ENCODE results near the gene DENND1C. TPM values are rescaled to one million over a fixed set of nuclear protein-coding genes. Genes with fewer than 3 reads are reported as not detected.

The DENND1C gene
- total and polyA plus RNA-seq, 9 donors: 0.13 to 2.1 (median 0.71) TPM

DNA sequence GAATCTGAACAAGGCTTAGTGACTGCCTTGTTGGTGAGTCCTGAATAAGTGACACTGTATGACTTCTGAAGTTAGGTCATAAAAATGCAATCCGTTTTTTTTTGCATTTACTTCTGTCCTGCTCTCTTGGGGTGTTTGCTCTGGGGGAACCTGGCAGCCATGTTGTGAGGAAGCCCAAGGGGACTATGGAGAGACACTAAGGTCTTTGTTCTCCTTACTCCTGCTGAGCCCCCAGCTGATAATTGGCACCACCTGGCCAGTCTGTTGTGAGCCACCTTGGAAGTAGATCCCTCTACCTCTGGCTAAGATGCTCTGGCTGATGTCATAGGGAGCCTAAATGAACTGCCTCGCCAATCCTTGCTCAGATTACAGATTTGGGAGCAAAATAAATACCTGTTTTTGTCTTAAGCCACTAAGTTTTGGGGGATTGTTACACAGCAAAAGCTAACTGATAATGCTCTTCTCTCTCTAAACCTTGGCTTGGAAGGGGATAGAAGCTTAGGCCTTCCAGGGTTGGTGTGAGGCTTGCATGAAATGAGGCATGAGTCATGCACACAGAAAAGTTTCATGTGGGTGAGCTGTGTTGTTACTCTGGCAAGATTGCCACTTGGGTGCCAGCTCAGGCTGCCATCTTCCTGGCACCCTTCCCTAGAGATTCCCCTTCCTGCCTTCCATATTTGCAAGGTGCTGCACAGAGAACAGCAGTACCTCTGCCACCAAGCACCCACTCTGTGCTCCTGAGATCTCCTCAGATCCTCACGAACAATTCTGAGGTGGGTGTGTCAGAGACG, 10.4 kb upstream of the DENND1C start:
- no peaks in the 10 kb centered on the region for H3K9me3 ChIP-seq (replicated peaks; ENCODE audit: control insufficient read depth, low read depth, low read length)
- H3K27ac ChIP-seq (ENCODE audit: low read length): no peak overlapping the region
- no peaks in the 10 kb centered on the region for H3K4me1 ChIP-seq (ENCODE audit: control insufficient read depth, insufficient read depth, low read length)
- H3K27me3 ChIP-seq (ENCODE audit: control insufficient read depth, insufficient read depth, low read length): no peaks in the 10 kb centered on the region
- H3K4me3 ChIP-seq (ENCODE audit: low read length): no peak overlapping the region
- no peaks in the 10 kb centered on the region for H3K36me3 ChIP-seq (ENCODE audit: control insufficient read depth, insufficient read depth, low read length)
- WGBS (ENCODE audit: insufficient coverage): no CpG with 5 or more reads among the region's 4 CpGs
- DNase-seq: no peak

DNA sequence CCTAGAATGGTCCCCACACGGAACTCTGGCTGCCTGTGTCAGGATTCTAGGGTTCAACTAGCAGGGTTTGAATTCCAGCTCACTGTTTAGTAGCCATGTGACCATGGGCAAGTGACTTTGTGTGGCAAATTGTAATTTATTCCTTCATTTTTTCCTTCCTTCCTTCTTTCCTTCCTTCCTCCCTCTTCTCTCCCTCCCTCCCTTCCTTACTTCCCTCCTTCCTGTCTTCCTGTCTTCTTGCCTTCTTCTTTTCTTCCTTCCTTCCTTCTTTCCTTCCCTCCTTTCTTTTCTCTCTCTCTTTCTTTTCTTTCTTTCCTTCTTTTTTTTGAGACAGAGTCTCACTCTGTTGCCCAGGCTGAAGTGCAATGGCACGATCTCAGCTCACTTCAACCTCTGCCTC, 8.5 kb upstream of the DENND1C start:
- Histone ChIP-seq H3K27me3 (ENCODE audit: control insufficient read depth, insufficient read depth, low read length) (no peaks in the 10 kb centered on the region), H3K36me3 (ENCODE audit: control insufficient read depth, insufficient read depth, low read length) (no peaks in the 10 kb centered on the region), H3K27ac (ENCODE audit: low read length) (no peak overlapping the region), H3K4me1 (ENCODE audit: control insufficient read depth, insufficient read depth, low read length) (no peaks in the 10 kb centered on the region), H3K9me3 (replicated peaks; ENCODE audit: control insufficient read depth, low read depth, low read length) (no peaks in the 10 kb centered on the region), H3K4me3 (ENCODE audit: low read length) (no peak overlapping the region)
- DNase-seq: no peak
- 63% methylated on average over 1 of the region's 2 CpGs for WGBS (ENCODE audit: insufficient coverage)

DNA sequence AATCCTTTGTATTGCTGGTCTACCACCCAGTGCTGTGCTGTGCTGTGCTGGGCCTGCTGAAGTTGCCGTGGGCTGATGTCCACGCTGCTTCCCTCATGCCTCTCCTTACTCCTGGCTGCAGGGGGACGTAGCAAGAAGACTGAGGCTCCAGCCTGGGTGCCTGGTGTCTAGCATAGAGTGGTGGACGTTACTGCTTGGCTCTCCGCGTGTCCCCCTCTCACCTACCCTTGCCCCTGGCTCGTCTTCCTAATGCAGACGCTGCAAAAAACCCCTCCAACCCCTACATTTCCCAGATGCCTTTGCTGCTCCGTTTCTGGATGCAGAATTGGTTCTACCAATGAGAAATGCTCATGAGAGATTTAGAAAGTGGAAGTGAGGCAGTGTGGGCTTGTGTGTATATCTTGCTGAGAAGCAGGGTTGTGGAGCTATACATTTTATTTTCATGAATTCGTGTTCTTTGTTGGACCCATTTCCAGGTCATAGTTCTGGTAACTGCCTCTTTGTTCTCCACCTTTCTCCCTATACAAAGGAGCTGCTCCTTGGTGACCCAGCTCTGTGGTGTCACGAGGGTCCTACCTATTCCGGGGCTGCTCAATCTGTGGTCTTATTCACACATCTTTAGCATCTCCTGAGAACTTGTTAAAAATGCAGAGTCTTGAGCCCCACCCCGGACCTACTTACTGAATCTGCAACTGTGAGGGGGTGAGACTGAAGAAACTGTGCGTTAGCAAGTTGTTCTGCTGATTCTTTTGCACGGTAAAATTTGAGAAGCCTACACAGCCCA, 7.9 kb upstream of the DENND1C start:
- 47% methylated on average over 2 of the region's 15 CpGs for WGBS (ENCODE audit: insufficient coverage)
- H3K4me3 ChIP-seq (ENCODE audit: low read length): no peak overlapping the region

DNA sequence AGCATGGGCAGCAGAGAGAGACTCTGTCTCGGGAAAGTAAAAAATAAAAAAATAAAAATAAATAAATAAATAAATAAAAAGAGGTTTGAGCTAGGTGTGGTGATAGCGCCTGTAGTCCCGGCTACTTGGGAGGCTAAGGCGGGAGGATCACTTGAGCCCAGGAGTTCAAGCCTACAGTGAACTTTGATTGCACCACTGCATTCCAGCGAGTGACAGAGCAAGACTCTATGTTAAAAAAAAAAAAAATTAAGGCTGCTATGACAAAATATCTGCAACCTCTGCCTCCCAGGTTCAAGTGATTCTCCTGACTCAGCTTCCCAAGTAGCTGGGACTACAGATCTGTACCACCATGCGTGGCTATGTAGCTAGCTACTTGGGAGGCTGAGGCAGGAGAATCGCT, 3.2 kb upstream of the DENND1C start:
- 100% methylated on average over 2 of the region's 7 CpGs for WGBS (ENCODE audit: insufficient coverage)
- H3K36me3 ChIP-seq (ENCODE audit: control insufficient read depth, insufficient read depth, low read length): no peaks in the 10 kb centered on the region
- no peaks in the 10 kb centered on the region for H3K9me3 ChIP-seq (replicated peaks; ENCODE audit: control insufficient read depth, low read depth, low read length)
- H3K27ac ChIP-seq (ENCODE audit: low read length): no peak overlapping the region
- no peaks in the 10 kb centered on the region for H3K27me3 ChIP-seq (ENCODE audit: control insufficient read depth, insufficient read depth, low read length)
- no peak for DNase-seq
- no peak overlapping the region for H3K4me3 ChIP-seq (ENCODE audit: low read length)
- peaks cover 2% of the 10 kb centered on the region for H3K4me1 ChIP-seq (ENCODE audit: control insufficient read depth, insufficient read depth, low read length)

More for the DNA sequence above, 7.9 kb upstream of the DENND1C start:
- Histone ChIP-seq H3K9me3 (replicated peaks; ENCODE audit: control insufficient read depth, low read depth, low read length) (no peaks in the 10 kb centered on the region), H3K36me3 (ENCODE audit: control insufficient read depth, insufficient read depth, low read length) (no peaks in the 10 kb centered on the region), H3K27ac (ENCODE audit: low read length) (no peak overlapping the region), H3K27me3 (ENCODE audit: control insufficient read depth, insufficient read depth, low read length) (no peaks in the 10 kb centered on the region), H3K4me1 (ENCODE audit: control insufficient read depth, insufficient read depth, low read length) (no peaks in the 10 kb centered on the region)
- DNase-seq: no peak

GRCh38 chr19:6484230-6484629, 2.6 kb upstream of the DENND1C start:
- Histone ChIP-seq H3K9me3 (replicated peaks; ENCODE audit: control insufficient read depth, low read depth, low read length) (no peaks in the 10 kb centered on the region), H3K36me3 (ENCODE audit: control insufficient read depth, insufficient read depth, low read length) (no peaks in the 10 kb centered on the region), H3K4me1 (ENCODE audit: control insufficient read depth, insufficient read depth, low read length) (peaks cover 2% of the 10 kb centered on the region), H3K27me3 (ENCODE audit: control insufficient read depth, insufficient read depth, low read length) (peaks cover 5% of the 10 kb centered on the region), H3K27ac (ENCODE audit: low read length) (no peak overlapping the region), H3K4me3 (ENCODE audit: low read length) (no peak overlapping the region)
- WGBS (ENCODE audit: insufficient coverage): 80% methylated on average over 1 of the region's 8 CpGs
- no peak for DNase-seq

DNA sequence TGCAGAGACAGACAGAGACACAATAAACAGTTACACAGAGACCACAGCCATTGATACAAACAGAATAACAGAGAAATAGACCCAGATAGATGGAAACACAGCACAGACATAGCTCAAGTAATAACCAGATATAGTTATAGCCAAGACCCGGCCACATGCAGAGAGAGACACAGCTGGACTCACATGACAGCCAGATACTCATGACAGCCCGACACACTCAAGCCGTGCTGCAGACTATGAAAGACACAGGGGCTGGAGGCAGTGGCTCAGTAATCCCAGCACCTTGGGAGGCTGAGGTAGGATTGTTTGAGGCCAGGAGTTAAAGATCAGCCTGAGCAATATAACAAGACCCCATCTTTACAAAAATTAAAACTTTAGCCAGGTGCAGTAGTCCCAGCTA, 1.6 kb upstream of the DENND1C start:
- Histone ChIP-seq H3K9me3 (replicated peaks; ENCODE audit: control insufficient read depth, low read depth, low read length) (no peaks in the 10 kb centered on the region), H3K4me1 (ENCODE audit: control insufficient read depth, insufficient read depth, low read length) (peaks cover 2% of the 10 kb centered on the region), H3K4me3 (ENCODE audit: low read length) (no peak overlapping the region), H3K27me3 (ENCODE audit: control insufficient read depth, insufficient read depth, low read length) (peaks cover 10% of the 10 kb centered on the region), H3K36me3 (ENCODE audit: control insufficient read depth, insufficient read depth, low read length) (no peaks in the 10 kb centered on the region), H3K27ac (ENCODE audit: low read length) (no peak overlapping the region)
- WGBS (ENCODE audit: insufficient coverage): 40% methylated on average over 3 of the region's 3 CpGs
- no peak for DNase-seq

GRCh38 chr19:6482343-6482686, 728 bp upstream of the DENND1C start:
- Histone ChIP-seq H3K36me3 (ENCODE audit: control insufficient read depth, insufficient read depth, low read length) (no peaks in the 10 kb centered on the region), H3K27ac (ENCODE audit: low read length) (no peak overlapping the region), H3K4me3 (ENCODE audit: low read length) (no peak overlapping the region), H3K9me3 (replicated peaks; ENCODE audit: control insufficient read depth, low read depth, low read length) (no peaks in the 10 kb centered on the region), H3K27me3 (ENCODE audit: control insufficient read depth, insufficient read depth, low read length) (peaks cover 13% of the 10 kb centered on the region), H3K4me1 (ENCODE audit: control insufficient read depth, insufficient read depth, low read length) (peaks cover 2% of the 10 kb centered on the region)
- no peak for DNase-seq
- WGBS (ENCODE audit: insufficient coverage): 100% methylated on average over 2 of the region's 8 CpGs

DNA sequence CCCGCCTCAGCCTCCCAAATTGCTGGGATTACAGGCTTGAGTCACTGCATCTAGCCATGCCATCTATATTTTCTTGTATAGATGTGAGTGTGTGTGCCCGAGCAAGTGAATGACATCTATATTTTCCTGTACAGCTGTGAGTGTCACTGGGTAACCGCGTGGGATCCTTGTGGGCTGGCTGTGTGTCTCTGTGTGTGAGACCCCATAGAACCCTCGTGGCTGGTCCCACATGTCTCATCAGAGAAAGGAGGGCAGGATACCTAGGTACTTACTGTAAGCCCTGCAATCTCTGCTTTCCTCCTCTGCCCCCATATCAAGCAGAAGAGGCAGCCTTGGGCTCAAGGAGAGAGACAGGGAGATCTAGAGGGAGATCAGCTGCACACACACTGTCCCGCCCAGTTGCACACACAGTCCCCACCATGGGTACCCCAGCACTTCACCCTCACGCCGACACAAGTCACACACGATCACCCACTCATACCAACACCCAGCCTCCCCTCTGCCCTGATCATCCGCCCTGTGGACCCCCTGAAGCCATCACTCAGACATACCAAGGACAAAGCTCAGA, 655 bp downstream of the DENND1C start:
- H3K27ac ChIP-seq (ENCODE audit: low read length): no peak overlapping the region
- H3K9me3 ChIP-seq (replicated peaks; ENCODE audit: control insufficient read depth, low read depth, low read length): no peaks in the 10 kb centered on the region
- peaks cover 26% of the 10 kb centered on the region for H3K27me3 ChIP-seq (ENCODE audit: control insufficient read depth, insufficient read depth, low read length)
- H3K4me3 ChIP-seq (ENCODE audit: low read length): no peak overlapping the region
- DNase-seq: no peak
- WGBS (ENCODE audit: insufficient coverage): 87% methylated on average over 3 of the region's 10 CpGs
- peaks cover 13% of the 10 kb centered on the region for H3K4me1 ChIP-seq (ENCODE audit: control insufficient read depth, insufficient read depth, low read length)
- no peaks in the 10 kb centered on the region for H3K36me3 ChIP-seq (ENCODE audit: control insufficient read depth, insufficient read depth, low read length)

DNA sequence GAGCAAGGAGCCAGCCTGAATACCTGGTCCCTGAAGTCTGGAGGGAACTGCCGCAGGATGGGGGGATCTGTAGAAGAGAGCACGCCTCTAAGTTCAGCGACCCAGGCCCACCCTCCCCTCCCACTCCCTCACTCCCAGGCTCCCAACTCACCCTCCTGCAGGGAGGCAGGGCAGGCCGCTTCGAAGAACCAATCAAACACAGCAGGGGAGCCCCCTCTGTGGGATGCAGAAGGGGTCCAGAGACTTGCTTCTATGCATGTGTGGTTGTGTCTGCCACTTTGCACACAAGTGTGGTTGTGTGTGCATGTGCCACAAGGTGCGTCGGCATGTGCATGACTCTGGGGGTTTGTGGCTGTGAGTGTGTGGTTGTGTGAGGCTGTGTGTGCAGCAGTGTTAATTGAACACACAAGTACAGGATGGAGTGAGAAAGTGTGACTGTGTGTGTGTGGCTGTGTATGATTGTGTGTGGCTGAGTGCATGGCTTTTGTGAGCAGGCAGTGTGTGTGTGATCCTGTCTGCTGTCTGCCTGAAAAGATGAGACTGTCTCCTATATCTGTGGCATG, 1.7 kb downstream of the DENND1C start:
- no peak for DNase-seq
- H3K9me3 ChIP-seq (replicated peaks; ENCODE audit: control insufficient read depth, low read depth, low read length): no peaks in the 10 kb centered on the region
- H3K27me3 ChIP-seq (ENCODE audit: control insufficient read depth, insufficient read depth, low read length): peaks cover 36% of the 10 kb centered on the region
- peaks cover 19% of the 10 kb centered on the region for H3K4me1 ChIP-seq (ENCODE audit: control insufficient read depth, insufficient read depth, low read length)
- H3K36me3 ChIP-seq (ENCODE audit: control insufficient read depth, insufficient read depth, low read length): no peaks in the 10 kb centered on the region
- H3K27ac ChIP-seq (ENCODE audit: low read length): no peak overlapping the region
- no peak overlapping the region for H3K4me3 ChIP-seq (ENCODE audit: low read length)
- WGBS (ENCODE audit: insufficient coverage): 85% methylated on average over 2 of the region's 7 CpGs

GRCh38 chr19:6478815-6479214, 2.8 kb downstream of the DENND1C start:
- H3K4me3 ChIP-seq (ENCODE audit: low read length): no peak overlapping the region
- no peaks in the 10 kb centered on the region for H3K36me3 ChIP-seq (ENCODE audit: control insufficient read depth, insufficient read depth, low read length)
- H3K4me1 ChIP-seq (ENCODE audit: control insufficient read depth, insufficient read depth, low read length): peaks cover 19% of the 10 kb centered on the region
- no peaks in the 10 kb centered on the region for H3K9me3 ChIP-seq (replicated peaks; ENCODE audit: control insufficient read depth, low read depth, low read length)
- peaks cover 38% of the 10 kb centered on the region for H3K27me3 ChIP-seq (ENCODE audit: control insufficient read depth, insufficient read depth, low read length)
- H3K27ac ChIP-seq (ENCODE audit: low read length): no peak overlapping the region
- no peak for DNase-seq
- 91% methylated on average over 8 of the region's 13 CpGs for WGBS (ENCODE audit: insufficient coverage)
